ENCODE data around the gene DUOXA1. TPM values are rescaled to one million over a fixed set of nuclear protein-coding genes. Genes with fewer than 3 reads are reported as not detected.

DUOXA1 gene
- total and polyA plus RNA-seq, 2 experiments from 2014 or later = not detected

GRCh38 chr15:45091576-45091975, 38.1 kb downstream of the DUOXA1 start:
- no peak overlapping the region for H3K4me2 ChIP-seq
- Mint-ChIP-seq H3K4me3 (no peak overlapping the region), H3K27ac (no peak overlapping the region), H3K9me3 (no peaks in the 10 kb centered on the region), H3K4me1 (no peaks in the 10 kb centered on the region), H3K36me3 (ENCODE audit: low read depth) (no peaks in the 10 kb centered on the region), H3K27me3 (ENCODE audit: insufficient read depth, low read depth, poor library complexity) (peaks cover 2% of the 10 kb centered on the region)
- TF ChIP-seq CTCF (conservative IDR thresholded peaks at IDR 0.05; ENCODE audit: low read depth in 2 of 2) = no peak
- no peak for TF ChIP-seq ZNF331 (CRISPR knock-in tag; IDR thresholded peaks at IDR 0.05; ENCODE audit: low read depth)
- TF ChIP-seq CREB1 (CRISPR knock-in tag; IDR thresholded peaks at IDR 0.05; ENCODE audit: low read depth) = no peak
- TF ChIP-seq EZH2 (IDR thresholded peaks at IDR 0.05; ENCODE audit: low read depth, unreplicated experiment) = no peak
- TF ChIP-seq STAT1 (IDR thresholded peaks at IDR 0.05; ENCODE audit: unreplicated experiment) = no peak
- no peaks in the 10 kb centered on the region for H3K4me1 ChIP-seq (ENCODE audit: insufficient read depth)
- H3F3A ChIP-seq (replicated peaks; ENCODE audit: low read depth) = no peaks in the 10 kb centered on the region
- no peaks in the 10 kb centered on the region for H3K9me2 ChIP-seq (ENCODE audit: insufficient read depth)
- no peaks in the 10 kb centered on the region for H3K27me3 ChIP-seq (ENCODE audit: insufficient read depth)
- H3K79me2 ChIP-seq (replicated peaks; ENCODE audit: insufficient read depth) = no peaks in the 10 kb centered on the region
- no peaks in the 10 kb centered on the region for H4K20me1 ChIP-seq (replicated peaks; ENCODE audit: insufficient read depth)
- no peak for ATAC-seq
- DNase-seq (ENCODE audit: low spot score) = no peak
- no peaks in the 10 kb centered on the region for H3K36me3 ChIP-seq (ENCODE audit: insufficient read depth)
- no peak overlapping the region for H3K4me3 ChIP-seq
- no peak overlapping the region for H2AFZ ChIP-seq
- no peak overlapping the region for H3K27ac ChIP-seq (ENCODE audit: low read depth)

GRCh38 chr15:45091161-45091560, 38.5 kb downstream of the DUOXA1 start:
- Mint-ChIP-seq H3K4me1 (no peaks in the 10 kb centered on the region), H3K27ac (no peak overlapping the region), H3K9me3 (no peaks in the 10 kb centered on the region), H3K4me3 (no peak overlapping the region), H3K36me3 (ENCODE audit: low read depth) (no peaks in the 10 kb centered on the region), H3K27me3 (ENCODE audit: insufficient read depth, low read depth, poor library complexity) (peaks cover 2% of the 10 kb centered on the region)
- Histone ChIP-seq H3K27me3 (ENCODE audit: insufficient read depth) (no peaks in the 10 kb centered on the region), H4K20me1 (replicated peaks; ENCODE audit: insufficient read depth) (no peaks in the 10 kb centered on the region), H3K36me3 (ENCODE audit: insufficient read depth) (no peaks in the 10 kb centered on the region), H3K9me2 (ENCODE audit: insufficient read depth) (no peaks in the 10 kb centered on the region), H3K4me2 (no peak overlapping the region), H3K4me3 (no peak overlapping the region), H2AFZ (no peak overlapping the region), H3F3A (replicated peaks; ENCODE audit: low read depth) (no peaks in the 10 kb centered on the region), H3K27ac (ENCODE audit: low read depth) (no peak overlapping the region), H3K4me1 (ENCODE audit: insufficient read depth) (no peaks in the 10 kb centered on the region), H3K79me2 (replicated peaks; ENCODE audit: insufficient read depth) (no peaks in the 10 kb centered on the region)
- DNase-seq (ENCODE audit: low spot score) (no peak), ATAC-seq (no peak)
- TF ChIP-seq ZNF462 (CRISPR knock-in tag; IDR thresholded peaks at IDR 0.05) (no peak), EZH2phosphoT487 (IDR thresholded peaks at IDR 0.05; ENCODE audit: unreplicated experiment) (no peak), POLR2AphosphoS5 (IDR thresholded peaks at IDR 0.05; ENCODE audit: low read depth) (no peak), JUNB (IDR thresholded peaks at IDR 0.05; ENCODE audit: unreplicated experiment) (no peak), ZNF331 (CRISPR knock-in tag; IDR thresholded peaks at IDR 0.05; ENCODE audit: low read depth) (no peak)
- TF ChIP-seq, protein P1, sequence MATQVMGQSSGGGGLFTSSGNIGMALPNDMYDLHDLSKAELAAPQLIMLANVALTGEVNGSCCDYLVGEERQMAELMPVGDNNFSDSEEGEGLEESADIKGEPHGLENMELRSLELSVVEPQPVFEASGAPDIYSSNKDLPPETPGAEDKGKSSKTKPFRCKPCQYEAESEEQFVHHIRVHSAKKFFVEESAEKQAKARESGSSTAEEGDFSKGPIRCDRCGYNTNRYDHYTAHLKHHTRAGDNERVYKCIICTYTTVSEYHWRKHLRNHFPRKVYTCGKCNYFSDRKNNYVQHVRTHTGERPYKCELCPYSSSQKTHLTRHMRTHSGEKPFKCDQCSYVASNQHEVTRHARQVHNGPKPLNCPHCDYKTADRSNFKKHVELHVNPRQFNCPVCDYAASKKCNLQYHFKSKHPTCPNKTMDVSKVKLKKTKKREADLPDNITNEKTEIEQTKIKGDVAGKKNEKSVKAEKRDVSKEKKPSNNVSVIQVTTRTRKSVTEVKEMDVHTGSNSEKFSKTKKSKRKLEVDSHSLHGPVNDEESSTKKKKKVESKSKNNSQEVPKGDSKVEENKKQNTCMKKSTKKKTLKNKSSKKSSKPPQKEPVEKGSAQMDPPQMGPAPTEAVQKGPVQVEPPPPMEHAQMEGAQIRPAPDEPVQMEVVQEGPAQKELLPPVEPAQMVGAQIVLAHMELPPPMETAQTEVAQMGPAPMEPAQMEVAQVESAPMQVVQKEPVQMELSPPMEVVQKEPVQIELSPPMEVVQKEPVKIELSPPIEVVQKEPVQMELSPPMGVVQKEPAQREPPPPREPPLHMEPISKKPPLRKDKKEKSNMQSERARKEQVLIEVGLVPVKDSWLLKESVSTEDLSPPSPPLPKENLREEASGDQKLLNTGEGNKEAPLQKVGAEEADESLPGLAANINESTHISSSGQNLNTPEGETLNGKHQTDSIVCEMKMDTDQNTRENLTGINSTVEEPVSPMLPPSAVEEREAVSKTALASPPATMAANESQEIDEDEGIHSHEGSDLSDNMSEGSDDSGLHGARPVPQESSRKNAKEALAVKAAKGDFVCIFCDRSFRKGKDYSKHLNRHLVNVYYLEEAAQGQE (IDR thresholded peaks at IDR 0.05; ENCODE audit: unreplicated experiment) = no peak
